Measurements from ENCODE around the gene ELMOD1.

Gene ELMOD1

GRCh38 chr11:107590460-107591377 lies at the start of gene ELMOD1:
ELMOD1 (plus strand) TSS chr11:107591147; CDS start chr11:107618190, 27,043 bp downstream.
- TF ChIP-seq CTCF (IDR thresholded peaks at IDR 0.05; ENCODE audit: insufficient read depth, low read length, poor library complexity, severe bottlenecking): no peak
- TF ChIP-seq EZH2phosphoT487 (conservative IDR thresholded peaks at IDR 0.05; ENCODE audit: low read length): no peak
- peak within 1 kb of the TSS; percentile 56 for H3K4me2 ChIP-seq (ENCODE audit: low read depth, low read length, poor library complexity, severe bottlenecking)
- no peaks in the 10 kb centered on the region for H4K20me1 ChIP-seq (ENCODE audit: low read depth, low read length)
- H3K27ac ChIP-seq (ENCODE audit: low read depth, low read length): no peak within 1 kb of the TSS
- no peaks in the 10 kb centered on the region for H3F3A ChIP-seq (ENCODE audit: insufficient read depth)
- H3K9ac ChIP-seq (ENCODE audit: low read length): peak within 1 kb of the TSS; percentile 47
- H3K4me3 ChIP-seq (ENCODE audit: insufficient read depth, low read length, poor library complexity, severe bottlenecking): peak within 1 kb of the TSS; percentile 57
- H2AFZ ChIP-seq (ENCODE audit: low read depth, low read length, severe bottlenecking): peak within 1 kb of the TSS; percentile 75
- H3K9me2 ChIP-seq (replicated peaks; ENCODE audit: insufficient read depth, low read length): no peaks in the 10 kb centered on the region
- no peaks in the 10 kb centered on the region for H3K27me3 ChIP-seq (ENCODE audit: low read length)
- H3K79me2 ChIP-seq (ENCODE audit: insufficient read depth, low read length): no peaks in the 10 kb centered on the region
- no peaks in the 10 kb centered on the region for H3K9me3 ChIP-seq (ENCODE audit: insufficient read depth, low read length)
- H3K36me3 ChIP-seq (ENCODE audit: low read length): no peaks in the 10 kb centered on the region

GRCh38 chr11:107545101-107545514 lies 45.8 kb upstream of the ELMOD1 start:
- H3K4me2 ChIP-seq (ENCODE audit: low read depth, low read length, poor library complexity, severe bottlenecking): no peak overlapping the region
- no peaks in the 10 kb centered on the region for H3K27me3 ChIP-seq (ENCODE audit: low read length)
- H3K36me3 ChIP-seq (ENCODE audit: low read length): no peaks in the 10 kb centered on the region
- H2AFZ ChIP-seq (ENCODE audit: low read depth, low read length, severe bottlenecking): no peak overlapping the region
- H4K20me1 ChIP-seq (ENCODE audit: low read depth, low read length): no peaks in the 10 kb centered on the region
- H3K9me3 ChIP-seq (ENCODE audit: insufficient read depth, low read length): no peaks in the 10 kb centered on the region
- no peak overlapping the region for H3K27ac ChIP-seq (ENCODE audit: low read depth, low read length)
- no peak overlapping the region for H3K4me3 ChIP-seq (ENCODE audit: insufficient read depth, low read length, poor library complexity, severe bottlenecking)
- no peaks in the 10 kb centered on the region for H3K9me2 ChIP-seq (replicated peaks; ENCODE audit: insufficient read depth, low read length)
- TF ChIP-seq CTCF (IDR thresholded peaks at IDR 0.05; ENCODE audit: insufficient read depth, low read length, poor library complexity, severe bottlenecking) (no peak), EZH2phosphoT487 (conservative IDR thresholded peaks at IDR 0.05; ENCODE audit: low read length) (no peak)
- H3F3A ChIP-seq (ENCODE audit: insufficient read depth): peaks cover 4% of the 10 kb centered on the region; the same call in 1 of the 2 replicates
- no peaks in the 10 kb centered on the region for H3K79me2 ChIP-seq (ENCODE audit: insufficient read depth, low read length)
- no peak overlapping the region for H3K9ac ChIP-seq (ENCODE audit: low read length)

- Histone ChIP-seq H3K4me2 (ENCODE audit: low read depth, low read length, poor library complexity, severe bottlenecking) (no peak overlapping the region), H3K27me3 (ENCODE audit: low read length) (no peaks in the 10 kb centered on the region), H2AFZ (ENCODE audit: low read depth, low read length, severe bottlenecking) (no peak overlapping the region), H3K79me2 (ENCODE audit: insufficient read depth, low read length) (no peaks in the 10 kb centered on the region), H3K27ac (ENCODE audit: low read depth, low read length) (no peak overlapping the region), H3F3A (ENCODE audit: insufficient read depth) (peaks cover 4% of the 10 kb centered on the region; the same call in 1 of the 2 replicates), H3K9me3 (ENCODE audit: insufficient read depth, low read length) (no peaks in the 10 kb centered on the region), H3K9ac (ENCODE audit: low read length) (no peak overlapping the region), H3K4me3 (ENCODE audit: insufficient read depth, low read length, poor library complexity, severe bottlenecking) (no peak overlapping the region), H4K20me1 (ENCODE audit: low read depth, low read length) (no peaks in the 10 kb centered on the region), H3K9me2 (replicated peaks; ENCODE audit: insufficient read depth, low read length) (no peaks in the 10 kb centered on the region), H3K36me3 (ENCODE audit: low read length) (peaks cover 16% of the 10 kb centered on the region; the same call in 1 of the 2 replicates)
- no peak for TF ChIP-seq CTCF (IDR thresholded peaks at IDR 0.05; ENCODE audit: insufficient read depth, low read length, poor library complexity, severe bottlenecking)
- no peak for TF ChIP-seq EZH2phosphoT487 (conservative IDR thresholded peaks at IDR 0.05; ENCODE audit: low read length)
Measured at GRCh38 chr11:107547961-107548360, 43.0 kb upstream of the ELMOD1 start.

Measured in SU-DHL-6 (cell line).